Spleen (tissue), 11 donors: ENCODE data around the gene AP2A1. TPM values are rescaled to one million over a fixed set of nuclear protein-coding genes. Genes with fewer than 3 reads are reported as not detected.

ENCODE experiments used
- DNase-seq: peaks from one replicate; pipeline ENCODE4 v3.0.0-alpha.2; 2020
- H3K27ac ChIP-seq, 8 donors: fragments of 200-600 bp; sonication (generic) in 7 of 8; 1 replicate in 4 of 8; 2 replicates in 4 of 8; pipeline versions ENCODE4 v1.5.0 to v1.8.0; 2016 to 2021; ENCODE audit warnings: inconsistent platforms in 4 of 8, mild to moderate bottlenecking in 4 of 8, moderate library complexity in 1 of 8
- H3K27me3 ChIP-seq, 7 donors: fragments of 200-600 bp; sonication (generic) in 6 of 7; replicated peaks in 1 of 7; 1 replicate in 4 of 7; 2 replicates in 3 of 7; pipeline versions ENCODE4 v1.5.0 to v1.8.0; 2016 to 2021; ENCODE audit warnings: inconsistent platforms in 3 of 7, mild to moderate bottlenecking in 1 of 7
- H3K36me3 ChIP-seq, 6 donors: fragments of 200-600 bp; sonication (generic) in 5 of 6; 1 replicate in 4 of 6; 2 replicates in 2 of 6; pipeline versions ENCODE4 v1.5.0 to v1.8.0; 2016 to 2021; ENCODE audit warnings: inconsistent platforms in 2 of 6
- H3K4me1 ChIP-seq, 6 donors: fragments of 200-600 bp; sonication (generic) in 5 of 6; 1 replicate in 3 of 6; 2 replicates in 3 of 6; pipeline versions ENCODE4 v1.5.0 to v1.8.0; 2016 to 2021; ENCODE audit warnings: inconsistent platforms in 3 of 6
- H3K4me3 ChIP-seq, 8 donors: fragments of 200-600 bp; sonication (generic) in 7 of 8; 1 replicate in 4 of 8; 2 replicates in 4 of 8; pipeline versions ENCODE4 v1.5.0 to v1.8.0; 2016 to 2021; ENCODE audit warnings: inconsistent platforms in 4 of 8, mild to moderate bottlenecking in 4 of 8, moderate library complexity in 2 of 8
- H3K9me3 ChIP-seq, 8 donors: fragments of 200-600 bp; sonication (generic) in 7 of 8; 1 replicate in 4 of 8; 2 replicates in 4 of 8; pipeline versions ENCODE4 v1.5.0 to v1.8.0; 2016 to 2021; ENCODE audit warnings: inconsistent platforms in 4 of 8
- CTCF ChIP-seq, 11 experiments: fragments of 200-600 bp in 7 of 11; fragments of 450-650 bp in 4 of 11; sonication (generic) in 4 of 11; IDR thresholded peaks in 8 of 11; conservative IDR thresholded peaks in 3 of 11; 1 replicate in 7 of 11; 2 replicates in 4 of 11; pipeline versions ENCODE4 v1.4.0 to v1.8.0; 2016 to 2021; ENCODE audit warnings: antibody characterized with exemption in 11 of 11, inconsistent platforms in 4 of 11, mild to moderate bottlenecking in 1 of 11
- POLR2A ChIP-seq, 3 donors: fragments of 450-650 bp; IDR thresholded peaks; one replicate each; pipeline ENCODE4 v1.5.1; 2017; ENCODE audit warnings: antibody characterized with exemption in 3 of 3, mild to moderate bottlenecking in 1 of 3
- POLR2AphosphoS5 ChIP-seq, 3 donors: sonication (generic); formaldehyde crosslinking; IDR thresholded peaks; one replicate each; pipeline ENCODE4 v1.5.1; 2017; ENCODE audit warnings: antibody characterized with exemption in 3 of 3
- WGBS, 5 donors: extraction: QIAGEN DNeasy Blood & Tissue Kit in 3 of 5; methylation state at CpG; one replicate each; pipeline versions ENCODE4 v1.1.5 to v1.1.7; 2013 to 2018; 5-methylcytosine and 5-hydroxymethylcytosine counted together
- intact Hi-C: fragments of 100-400 bp; cut with DNase I; formaldehyde crosslinking; loops from one replicate; pipeline ENCODE4 v1.15.0; 2023; ENCODE audit warnings: low total_unique reads
- polyA plus RNA-seq, 3 donors: library from polyadenylated mRNA; stranded (reverse); fragments of 200-250 nt; gene quantifications; one replicate each; pipeline ENCODE4 v1.2.1, GENCODE V29; 2013
- total RNA-seq, 7 donors: library from RNA; depleted of rRNA in 3 of 7; stranded (reverse); fragments of >200 nt in 3 of 7; fragmentation: NEBNext Ultra II Directional in 4 of 7; extraction: Animal tissue kit (Norgen Biotek cat#: 25700) in 4 of 7; gene quantifications; one replicate each; pipeline versions ENCODE4 v1.1.0 to v1.2.1, GENCODE V29; 2016 to 2021
- donor health status: healthy with polysubstance abuse.
- donor health status: DM: no; HTN: no; CAD: no; lungs with moderate emphysema.
- donor health status: DM: no; HTN: no; CAD: no.
- donor health status: Bipolar disorder and iron deficiency.
- donor health status: healthy.
- donor health status: DM: no; HTN: no; CAD: no.
- donor health status: DM: yes; HTN: yes; CAD: no.

Gene AP2A1
- total and polyA plus RNA-seq, 10 donors: 18.1 to 108 (median 89.1) TPM

GRCh38 chr19:49798574-49798973 is 31.8 kb downstream of the AP2A1 start:
- DNase-seq: no peak
- Histone ChIP-seq H3K4me1 (peaks cover 0 to 6% (median 0%) of the 10 kb centered on the region in 6 donors), H3K27ac (no peak overlapping the region), H3K4me3 (no peak overlapping the region), H3K36me3 (peaks cover 27 to 100% (median 99%) of the 10 kb centered on the region in 6 donors), H3K9me3 (no peaks in the 10 kb centered on the region), H3K27me3 (no peaks in the 10 kb centered on the region)
- intact Hi-C loops: no loop called here
- TF ChIP-seq CTCF (IDR thresholded peaks at IDR 0.05 in 8 of 11, conservative IDR thresholded peaks at IDR 0.05 in 3 of 11): no peak
- TF ChIP-seq POLR2A (IDR thresholded peaks at IDR 0.05): no peak
- TF ChIP-seq POLR2AphosphoS5 (IDR thresholded peaks at IDR 0.05): no peak
- 93 to 98% (median 95%) methylated on average over 4 to 11 of the region's 11 CpGs for WGBS, 5 donors

- TF ChIP-seq POLR2A (IDR thresholded peaks at IDR 0.05): no peak
- TF ChIP-seq POLR2AphosphoS5 (IDR thresholded peaks at IDR 0.05): peak in 2 of 3 donors; percentile 20 to 67
- no peaks in the 10 kb centered on the region for H3K27me3 ChIP-seq
- H3K4me1 ChIP-seq: peaks cover 0 to 6% (median 0%) of the 10 kb centered on the region in 6 donors
- no peak overlapping the region for H3K27ac ChIP-seq
- no peak for DNase-seq
- intact Hi-C loops: no loop called here
- WGBS, 5 donors: 95 to 97% (median 96%) methylated on average over 27 to 28 of the region's 28 CpGs
- H3K4me3 ChIP-seq: no peak overlapping the region
- H3K36me3 ChIP-seq: peaks cover 27 to 100% (median 99%) of the 10 kb centered on the region in 6 donors
- H3K9me3 ChIP-seq: no peaks in the 10 kb centered on the region
Measured at GRCh38 chr19:49799271-49799797, 32.5 kb downstream of the AP2A1 start.

GRCh38 chr19:49799798-49800376 is 33.1 kb downstream of the AP2A1 start:
- Histone ChIP-seq H3K27ac (no peak overlapping the region), H3K27me3 (no peaks in the 10 kb centered on the region), H3K36me3 (peaks cover 27 to 100% (median 99%) of the 10 kb centered on the region in 6 donors), H3K4me3 (no peak overlapping the region), H3K9me3 (no peaks in the 10 kb centered on the region), H3K4me1 (peaks cover 0 to 6% (median 0%) of the 10 kb centered on the region in 6 donors)
- intact Hi-C loops: no loop called here
- DNase-seq: no peak
- WGBS, 5 donors: 94 to 98% (median 95%) methylated on average over 23 to 25 of the region's 25 CpGs
- TF ChIP-seq POLR2A (IDR thresholded peaks at IDR 0.05) (no peak), CTCF (IDR thresholded peaks at IDR 0.05 in 8 of 11, conservative IDR thresholded peaks at IDR 0.05 in 3 of 11) (peak in 1 of 11 experiments; percentile 8), POLR2AphosphoS5 (IDR thresholded peaks at IDR 0.05) (peak in 2 of 3 donors; percentile 4 to 56)

GRCh38 chr19:49800771-49801170 is 34.0 kb downstream of the AP2A1 start:
- 96 to 98% (median 96%) methylated on average over 8 to 10 of the region's 10 CpGs for WGBS, 5 donors
- Histone ChIP-seq H3K4me1 (peaks cover 0 to 6% (median 0%) of the 10 kb centered on the region in 6 donors), H3K9me3 (no peaks in the 10 kb centered on the region), H3K4me3 (no peak overlapping the region), H3K27me3 (no peaks in the 10 kb centered on the region), H3K27ac (no peak overlapping the region), H3K36me3 (peaks cover 22 to 100% (median 98%) of the 10 kb centered on the region in 6 donors)
- DNase-seq: no peak
- intact Hi-C loops: no loop called here
- TF ChIP-seq POLR2AphosphoS5 (IDR thresholded peaks at IDR 0.05) (no peak), POLR2A (IDR thresholded peaks at IDR 0.05) (no peak), CTCF (IDR thresholded peaks at IDR 0.05 in 8 of 11, conservative IDR thresholded peaks at IDR 0.05 in 3 of 11) (no peak)
